Measurements from ENCODE around the gene SERPINA9.

Gene SERPINA9

DNA sequence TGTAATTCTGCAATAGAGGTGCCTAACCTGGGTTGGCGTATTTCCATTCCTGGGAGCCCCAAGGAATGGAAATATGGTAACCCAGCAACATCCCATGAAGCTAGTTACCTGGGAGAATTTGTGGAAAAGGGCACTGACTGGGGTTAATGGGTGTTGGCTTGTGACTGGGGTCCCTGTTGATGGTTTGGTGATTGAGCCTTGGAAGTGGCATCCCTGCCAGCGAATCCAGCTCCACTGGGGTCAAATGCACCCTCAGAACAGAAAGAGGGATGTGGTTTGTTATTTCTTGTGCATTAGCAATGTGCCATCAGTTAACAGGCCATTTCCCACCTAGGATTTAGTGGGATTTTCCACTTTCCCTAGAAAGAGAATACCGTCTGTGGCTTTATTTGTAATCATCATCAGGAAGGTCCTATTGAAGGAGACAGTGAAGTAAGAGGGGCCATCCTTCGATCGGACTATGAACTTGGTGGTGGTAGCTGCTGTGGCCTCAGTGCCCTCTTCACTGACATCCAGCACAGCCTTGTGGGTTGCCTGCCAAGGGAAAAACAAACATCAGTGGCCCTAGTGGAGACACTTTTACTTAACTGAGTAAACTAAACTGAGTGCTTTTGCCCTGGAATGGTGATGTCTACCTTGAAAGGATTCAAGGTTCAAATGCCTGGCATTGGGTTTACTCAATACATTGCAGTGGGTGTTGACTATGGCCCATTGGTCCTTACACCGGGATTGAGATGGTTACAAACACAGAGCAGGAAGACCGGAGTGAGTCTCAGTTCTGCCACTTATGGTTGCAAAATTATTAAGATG, 13.0 kb downstream of the SERPINA9 start:
- DNase-seq = no peak

DNA sequence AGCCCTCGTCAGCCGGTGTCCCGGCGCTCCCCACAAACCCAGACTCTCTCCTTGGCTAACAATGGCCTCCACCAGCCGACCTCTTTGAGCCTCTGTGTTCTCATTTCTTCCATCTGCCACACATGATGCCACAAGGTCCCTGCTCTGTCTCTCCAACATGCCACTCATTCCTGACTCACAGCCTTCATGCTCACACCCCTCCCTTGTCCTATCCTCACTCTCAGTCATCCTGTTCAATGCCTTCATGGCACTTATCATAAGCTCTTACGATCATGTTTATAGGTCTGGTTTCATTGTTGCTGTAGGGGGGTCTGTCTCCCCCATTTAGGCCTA, 13.8 kb downstream of the SERPINA9 start:
- no peak for DNase-seq

DNA sequence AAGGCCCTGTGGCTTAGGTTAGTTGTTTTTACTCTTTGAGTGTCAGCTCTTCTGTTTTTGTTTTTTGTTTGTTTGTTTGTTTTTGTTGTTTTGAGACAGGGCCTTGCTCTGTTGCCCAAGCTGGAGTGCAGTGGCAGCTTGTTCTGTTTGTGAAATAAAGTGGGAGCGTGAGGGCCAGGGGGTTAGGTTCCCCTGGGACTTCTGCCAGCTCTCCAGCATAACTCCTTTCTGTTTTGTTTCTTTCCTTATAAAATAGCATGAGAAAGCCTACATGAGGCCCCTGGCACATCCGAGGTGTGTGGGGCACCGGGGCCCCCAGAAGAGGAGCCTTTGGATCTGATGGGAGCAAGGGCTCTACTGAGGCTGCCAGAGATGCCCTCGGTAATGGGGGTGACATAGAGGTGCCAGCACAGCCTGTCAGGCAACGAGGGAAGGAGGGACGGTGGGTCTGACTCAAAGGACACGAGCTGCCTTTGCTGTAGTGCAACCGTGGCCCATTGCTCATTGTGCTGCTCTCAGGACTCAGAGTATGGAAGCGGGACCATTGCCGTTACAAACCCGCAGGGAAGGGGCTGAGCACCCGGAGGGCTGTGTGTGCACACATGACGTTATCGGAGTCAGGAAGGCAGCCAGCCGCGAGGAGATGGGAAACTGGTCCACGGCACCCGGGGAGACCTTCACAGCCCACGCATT, 14.3 kb downstream of the SERPINA9 start:
- DNase-seq = no peak

DNA sequence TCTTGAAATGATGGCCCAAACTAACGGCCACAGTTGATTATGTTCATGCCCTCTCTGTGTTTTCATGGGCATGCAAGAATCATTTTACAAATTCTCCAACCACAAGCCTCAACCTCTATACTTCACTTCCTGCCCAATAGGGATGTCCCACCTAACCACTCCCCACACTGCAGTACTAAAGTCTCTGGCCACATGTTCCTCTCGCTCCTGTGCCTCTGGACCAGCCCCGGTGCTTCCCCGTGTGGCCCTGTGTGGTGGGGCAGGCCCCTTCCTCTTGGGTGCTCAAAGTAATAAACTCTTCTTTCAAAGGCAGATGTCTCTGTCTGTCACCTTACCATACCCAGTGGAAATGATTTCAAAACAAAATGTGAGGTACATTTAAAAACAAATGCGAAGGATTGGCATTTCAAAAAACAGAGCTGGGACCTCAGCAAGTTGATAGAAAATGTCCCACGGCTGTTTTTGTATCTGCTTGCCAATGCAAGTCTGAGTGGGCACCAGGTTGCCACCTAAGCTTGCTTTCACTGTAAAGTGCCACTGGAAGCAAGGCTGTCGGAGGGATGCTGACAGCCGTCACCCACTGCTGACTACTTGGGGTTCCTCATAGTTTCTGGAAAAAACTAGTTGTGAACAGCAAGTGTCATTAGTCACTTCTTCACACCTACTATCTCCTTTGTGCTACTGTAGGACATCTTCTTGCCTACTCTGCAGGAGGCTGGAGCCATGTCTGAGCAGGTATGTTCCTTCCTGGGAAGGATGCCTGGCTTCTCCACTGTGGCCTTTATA, 15.2 kb downstream of the SERPINA9 start:
- no peak for DNase-seq

DNA sequence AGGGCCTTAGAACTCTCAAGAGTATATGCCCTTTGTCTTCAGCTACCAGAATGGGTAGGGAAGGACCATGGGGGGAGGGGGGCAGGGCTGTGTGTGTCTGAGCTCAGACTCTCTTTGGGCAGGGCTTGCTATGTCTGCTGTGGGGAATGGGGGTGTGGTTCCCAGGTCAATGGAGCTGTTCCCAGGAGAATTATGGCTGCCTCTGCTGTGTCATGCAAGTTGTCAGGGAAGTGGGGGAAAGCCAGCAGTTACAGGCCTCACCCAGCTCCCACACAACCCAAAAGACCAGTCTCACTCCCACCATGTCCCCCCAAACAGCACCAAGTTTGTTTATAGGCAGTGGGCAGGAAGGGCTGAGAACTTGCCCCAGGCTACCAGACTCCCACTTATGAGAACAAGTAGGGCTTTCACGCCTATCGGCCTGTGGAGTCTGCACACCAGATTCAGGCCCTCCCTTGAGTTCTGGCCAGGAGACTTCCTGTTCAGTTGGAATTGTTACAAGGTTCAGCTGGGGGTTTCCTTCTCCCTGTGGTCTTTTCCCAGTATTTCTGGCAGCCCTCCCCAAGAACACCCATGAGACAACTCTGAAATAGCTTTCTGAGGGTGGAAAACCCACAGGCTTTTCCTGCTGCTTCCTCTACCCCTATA, 17.3 kb downstream of the SERPINA9 start:
- no peak for DNase-seq

DNA sequence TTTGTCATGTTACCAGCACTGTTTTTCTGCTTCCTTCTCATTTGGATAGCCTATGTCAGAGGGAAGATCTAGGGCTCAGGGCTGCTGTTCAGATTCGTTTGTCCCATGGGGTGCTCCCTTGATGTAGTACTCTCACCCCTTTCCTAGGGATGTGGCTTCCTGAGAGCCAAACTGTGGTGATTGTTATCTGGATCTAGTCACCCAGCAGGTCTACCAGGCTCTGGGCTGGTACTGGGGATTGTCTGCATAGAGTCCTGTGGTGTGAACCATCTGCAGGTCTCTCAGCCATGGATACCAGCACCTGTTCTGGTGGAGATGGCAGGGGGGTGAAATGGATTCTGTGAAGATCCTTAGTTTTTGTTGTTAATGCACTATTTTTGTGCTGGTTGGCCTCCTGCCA, 17.9 kb downstream of the SERPINA9 start:
- DNase-seq = no peak

DNA sequence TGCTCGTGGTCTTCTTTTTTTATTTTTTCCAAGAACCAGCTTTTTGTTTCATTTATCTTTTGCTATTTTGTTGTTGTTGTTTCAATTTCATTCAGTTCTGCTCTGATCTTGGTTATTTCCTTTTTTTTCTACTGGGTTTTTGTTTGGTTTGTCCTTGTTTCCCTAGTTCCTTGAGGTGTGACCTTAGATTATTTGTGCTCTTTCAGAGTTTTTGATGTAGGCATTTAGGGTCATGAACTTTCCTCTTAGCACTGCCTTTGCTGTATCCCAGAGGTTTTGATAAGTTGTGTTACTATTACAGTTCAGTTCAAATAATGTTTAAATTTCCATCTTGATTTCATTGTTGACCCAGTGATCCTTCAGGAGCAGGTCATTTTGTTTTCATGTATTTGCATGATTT, 20.1 kb downstream of the SERPINA9 start:
- DNase-seq = no peak

DNA sequence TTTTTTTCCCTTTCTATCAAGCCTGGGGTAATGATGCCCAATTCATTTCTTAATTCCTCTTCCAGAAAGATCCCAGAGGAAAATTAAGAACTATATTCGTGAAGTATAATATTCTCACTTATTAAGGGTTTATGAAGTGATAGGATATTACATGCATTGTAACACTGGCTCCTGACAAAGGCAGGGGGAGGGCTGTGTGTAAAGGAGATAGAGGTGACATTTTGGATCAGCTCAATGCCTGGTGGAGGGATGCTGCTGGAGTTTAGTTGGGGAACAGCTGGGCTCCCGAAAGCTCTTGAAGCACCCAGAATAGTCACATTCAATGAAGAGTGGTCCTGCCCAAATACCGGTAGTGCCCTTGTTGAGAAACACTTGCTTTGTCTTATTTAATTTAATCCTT, 24.2 kb downstream of the SERPINA9 start:
- no peak for DNase-seq

DNA sequence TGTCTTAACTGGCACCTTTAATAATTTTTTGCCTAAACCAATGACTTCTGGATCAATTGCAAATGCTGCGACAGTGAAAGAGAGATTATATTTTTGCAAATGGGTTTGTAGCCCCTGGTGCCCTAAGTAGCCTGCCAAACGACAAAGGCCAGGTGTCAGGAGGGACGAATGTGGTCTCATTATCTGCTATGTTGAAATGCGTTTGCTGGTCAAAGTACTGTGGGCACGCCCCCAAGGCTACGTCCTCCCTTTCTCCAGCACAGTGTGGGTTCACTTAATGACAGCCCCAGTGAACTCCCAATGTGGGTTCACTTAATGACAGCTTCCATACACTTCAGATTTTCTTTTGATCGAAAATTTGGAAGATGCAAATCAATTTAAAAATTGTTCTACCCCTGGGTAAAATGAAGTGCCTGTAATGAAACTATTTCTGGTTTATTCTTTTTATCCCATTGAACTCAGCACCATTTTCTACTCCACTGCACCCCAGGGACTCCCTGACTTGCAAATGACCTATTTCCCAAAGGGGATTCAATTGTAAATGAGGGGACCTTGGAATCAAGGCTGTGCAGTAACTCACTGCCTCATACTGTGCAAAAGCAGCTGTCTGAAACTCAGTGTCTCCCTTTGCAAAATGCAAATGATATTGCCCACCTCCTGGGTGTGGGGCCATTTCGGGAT, 24.8 kb downstream of the SERPINA9 start:
- DNase-seq = no peak

DNA sequence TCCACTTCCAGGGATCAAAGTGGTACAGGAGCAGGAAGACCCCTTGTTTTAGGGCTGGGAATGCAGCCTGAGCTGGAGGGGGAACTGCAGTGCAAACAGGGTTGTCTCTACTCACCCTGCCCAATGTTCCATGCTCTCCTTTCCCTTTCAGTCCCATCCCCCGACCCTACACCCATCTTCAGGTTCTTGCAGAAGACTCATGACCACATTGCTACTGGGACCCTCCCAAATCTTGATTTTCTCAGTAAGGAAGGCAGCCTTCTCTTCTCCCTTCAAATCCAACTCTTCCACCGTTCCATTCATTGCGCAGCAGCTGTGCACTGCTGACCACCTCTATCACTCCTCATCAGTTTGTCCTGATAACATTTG, 25.3 kb downstream of the SERPINA9 start:
- no peak for DNase-seq

DNA sequence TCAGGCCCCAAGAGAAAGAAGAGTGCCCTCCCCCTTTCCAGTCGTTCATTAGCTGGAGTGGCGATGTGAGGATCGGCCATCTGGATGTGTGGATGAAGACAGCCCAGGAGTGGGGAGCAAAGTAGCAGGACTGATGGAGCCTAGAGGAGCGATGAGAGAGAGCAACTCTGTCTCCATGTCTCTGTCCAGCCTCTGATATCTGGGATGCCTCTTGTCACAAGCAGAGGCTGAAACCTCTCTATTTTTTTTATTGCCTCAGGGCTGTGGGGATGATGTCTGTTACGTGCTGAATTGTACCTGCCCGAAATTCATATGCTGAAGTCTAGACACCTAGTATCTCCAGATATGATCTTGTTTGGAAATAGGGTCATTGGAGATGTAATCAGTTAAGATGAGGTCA, 26.1 kb downstream of the SERPINA9 start:
- no peak for DNase-seq

DNA sequence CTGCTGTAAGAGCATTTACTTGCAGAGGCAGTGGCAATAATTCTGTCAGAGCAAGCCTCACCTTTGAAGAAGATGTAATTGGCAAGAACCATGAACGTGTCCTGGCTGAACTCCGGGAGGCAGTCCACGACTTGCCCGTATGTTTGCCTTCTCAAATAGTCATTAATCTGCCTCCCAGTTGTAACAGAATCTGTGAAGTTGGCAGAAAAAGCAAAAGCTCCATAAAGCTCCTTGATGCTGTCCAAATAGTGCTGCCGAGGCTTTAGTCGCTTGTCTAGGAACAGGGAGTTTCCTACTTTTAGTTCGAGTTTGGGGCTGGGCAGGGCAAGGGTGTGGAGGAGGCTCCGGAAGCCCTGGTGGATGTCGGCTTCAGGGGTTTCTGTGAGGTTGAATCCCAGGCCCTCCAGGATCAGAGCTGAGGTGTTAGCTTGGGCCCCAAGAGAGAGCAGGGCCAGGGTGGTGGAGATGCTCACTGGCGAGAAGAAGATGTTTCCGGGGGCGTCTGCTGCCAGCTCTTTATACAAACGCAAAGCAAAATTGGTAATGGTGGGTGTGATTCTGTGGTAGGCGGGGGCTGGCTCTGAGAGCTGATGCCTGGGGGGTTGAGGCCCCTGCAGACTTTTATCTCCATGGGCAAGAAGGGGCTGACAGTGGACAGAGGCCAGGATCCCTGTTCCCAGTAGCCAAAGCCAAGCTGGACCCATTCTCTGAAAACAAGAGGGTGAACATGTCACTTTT, 27.8 kb downstream of the SERPINA9 start:
- no peak for DNase-seq

DNA sequence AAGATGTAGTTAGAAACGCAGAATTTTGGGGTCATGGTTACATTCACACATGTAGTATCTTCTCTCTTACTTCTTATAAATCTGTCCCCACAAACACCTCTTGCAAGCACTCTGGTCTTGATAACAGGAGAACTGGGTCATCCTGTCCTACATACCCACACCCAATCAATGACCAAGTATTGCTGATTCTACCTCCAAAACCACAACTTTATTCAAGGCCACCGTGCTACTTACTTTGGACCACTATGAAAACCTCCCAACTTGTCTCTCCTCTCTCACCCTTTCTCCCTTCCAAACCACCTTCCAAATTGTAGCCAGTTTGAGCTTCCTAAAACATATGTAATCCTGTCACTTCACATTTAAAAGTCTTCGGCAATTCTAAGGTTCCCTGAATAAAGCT, 28.8 kb downstream of the SERPINA9 start:
- DNase-seq = no peak

DNA sequence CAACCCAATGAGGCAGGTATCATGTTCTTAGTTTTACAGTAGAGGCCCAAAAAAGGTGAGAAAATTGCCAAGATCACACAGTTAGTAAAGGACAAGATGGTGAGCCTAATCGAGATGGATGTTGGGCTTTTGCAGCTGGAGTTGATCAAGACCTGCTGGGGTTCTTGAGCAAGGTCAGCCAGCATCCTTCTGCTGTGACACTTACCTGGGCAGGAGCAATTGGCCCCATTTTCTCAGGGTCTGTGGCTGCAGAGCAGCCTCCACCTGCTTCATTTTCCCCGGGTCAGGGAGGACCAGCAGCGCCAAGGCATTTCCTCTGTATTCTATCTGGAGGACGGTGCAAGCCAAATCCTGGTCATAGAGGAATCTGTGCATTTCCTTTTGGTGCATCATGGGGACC, 29.9 kb downstream of the SERPINA9 start:
- no peak for DNase-seq

DNA sequence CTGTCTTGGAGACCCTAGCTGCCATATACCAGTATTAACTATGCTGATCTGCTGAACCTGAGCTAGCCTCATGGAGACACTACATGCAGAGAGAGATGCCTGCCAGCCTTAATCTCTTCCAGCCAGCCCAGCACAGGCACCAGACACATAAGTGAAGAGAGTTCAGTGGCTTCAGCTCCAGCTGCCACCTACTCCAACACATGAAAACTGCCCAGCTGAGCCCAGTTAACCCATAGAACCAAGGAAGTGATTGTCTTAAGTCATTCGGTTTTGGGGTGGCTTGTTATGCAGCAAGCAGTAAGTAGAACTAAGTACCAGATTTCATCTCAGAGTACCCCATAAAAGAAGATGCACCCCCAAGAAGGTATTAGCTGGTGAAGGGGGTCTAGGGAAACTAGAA, 31.0 kb downstream of the SERPINA9 start:
- DNase-seq = no peak

DNA sequence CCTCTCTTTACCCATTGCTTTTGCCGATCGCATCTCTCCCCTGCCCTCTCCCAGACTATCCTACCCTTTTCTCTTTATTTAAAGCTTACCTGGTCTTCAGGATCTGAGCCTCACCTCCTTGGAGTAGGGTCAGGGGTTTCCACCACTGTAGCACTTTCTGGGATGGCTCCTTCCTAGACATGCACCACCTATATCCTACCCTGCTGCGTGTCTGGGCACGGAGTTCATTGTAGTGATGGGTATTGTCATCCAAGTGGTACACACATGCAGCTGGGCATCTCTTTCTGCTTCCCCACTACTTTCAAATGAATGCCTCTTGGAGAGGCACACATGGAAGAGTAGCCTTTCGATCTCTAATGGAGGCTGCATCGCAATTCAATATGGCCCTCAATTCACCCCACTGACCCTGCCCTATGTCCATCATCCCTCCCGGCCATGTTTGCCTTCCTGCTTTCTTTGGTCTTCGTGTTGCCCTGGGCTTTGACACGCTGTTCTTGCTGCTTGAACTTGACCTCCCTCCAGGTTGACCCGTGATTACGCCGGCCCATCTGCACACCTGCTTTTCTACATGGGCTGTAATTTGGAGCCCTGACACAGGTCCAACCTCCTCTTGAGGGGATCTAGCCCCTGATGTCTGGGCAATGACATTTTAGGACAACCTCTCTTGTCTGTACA, 34.3 kb downstream of the SERPINA9 start:
- DNase-seq = no peak

DNA sequence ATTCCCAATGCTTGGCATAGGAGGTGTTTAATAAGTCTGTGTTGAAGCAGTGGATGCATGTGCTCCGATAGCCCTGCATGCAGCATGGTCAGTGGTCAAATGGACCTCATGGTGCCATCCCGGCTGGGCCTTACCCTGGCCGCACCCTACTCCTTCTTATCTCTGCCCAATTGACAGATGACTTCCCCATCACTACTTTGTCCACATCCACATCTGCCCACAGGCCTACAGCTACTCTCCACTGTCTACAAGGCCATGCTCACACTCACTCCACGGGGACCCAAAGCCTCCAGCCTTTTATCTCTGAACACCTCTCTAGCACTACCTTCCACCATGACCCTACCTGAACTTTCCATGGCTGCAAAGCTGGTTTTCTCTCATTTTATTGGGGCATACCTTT, 34.9 kb downstream of the SERPINA9 start:
- DNase-seq = no peak

DNA sequence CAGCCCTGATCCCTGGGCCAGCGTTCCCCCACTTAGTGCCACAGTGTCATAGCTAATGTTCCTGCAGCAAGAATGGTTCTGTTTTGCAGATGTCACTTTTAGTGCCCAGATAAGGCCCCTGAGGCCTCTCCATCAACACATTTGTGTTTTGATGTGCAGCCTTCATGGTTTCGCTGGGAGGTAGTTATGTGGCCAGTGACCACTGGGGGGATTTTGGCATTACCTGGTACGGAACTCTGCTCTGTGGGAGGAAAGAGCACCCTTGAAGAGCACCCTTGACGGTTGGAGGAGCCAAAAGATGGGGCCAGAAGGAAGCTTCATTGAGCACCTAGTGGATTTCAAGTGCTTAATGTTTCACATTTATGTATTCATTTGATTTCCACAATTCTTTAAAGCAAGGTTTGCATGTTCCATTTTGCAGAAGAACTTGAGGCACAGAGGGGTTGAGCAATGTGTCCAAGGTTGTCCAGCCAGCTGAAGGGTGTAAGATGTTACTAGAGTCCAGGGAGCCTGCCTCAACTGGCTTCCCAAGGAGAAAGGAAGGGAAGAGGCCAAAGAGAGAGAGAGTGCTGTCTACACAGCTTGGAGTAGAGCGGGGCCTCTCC, 36.4 kb downstream of the SERPINA9 start:
- DNase-seq = no peak

DNA sequence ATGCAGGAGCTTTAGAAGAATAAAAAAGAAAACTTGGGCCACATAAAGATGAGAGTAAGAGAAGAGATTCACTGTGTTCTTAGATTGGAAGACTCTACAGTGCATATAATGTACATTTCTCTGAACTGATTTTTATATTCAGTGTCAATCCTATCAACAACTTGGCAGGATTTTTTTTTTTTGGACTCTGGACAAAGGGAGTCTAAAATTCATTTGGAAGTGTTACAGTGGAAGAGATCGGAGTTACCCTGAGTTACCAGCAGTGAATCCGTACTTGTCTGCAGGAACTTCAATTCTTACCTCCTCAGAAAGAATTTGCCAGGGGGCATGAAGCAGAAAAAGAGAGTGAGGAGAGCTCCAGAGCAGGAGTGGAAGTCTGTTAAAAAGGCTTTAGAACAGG, 47.4 kb downstream of the SERPINA9 start:
- no peak for DNase-seq

DNA sequence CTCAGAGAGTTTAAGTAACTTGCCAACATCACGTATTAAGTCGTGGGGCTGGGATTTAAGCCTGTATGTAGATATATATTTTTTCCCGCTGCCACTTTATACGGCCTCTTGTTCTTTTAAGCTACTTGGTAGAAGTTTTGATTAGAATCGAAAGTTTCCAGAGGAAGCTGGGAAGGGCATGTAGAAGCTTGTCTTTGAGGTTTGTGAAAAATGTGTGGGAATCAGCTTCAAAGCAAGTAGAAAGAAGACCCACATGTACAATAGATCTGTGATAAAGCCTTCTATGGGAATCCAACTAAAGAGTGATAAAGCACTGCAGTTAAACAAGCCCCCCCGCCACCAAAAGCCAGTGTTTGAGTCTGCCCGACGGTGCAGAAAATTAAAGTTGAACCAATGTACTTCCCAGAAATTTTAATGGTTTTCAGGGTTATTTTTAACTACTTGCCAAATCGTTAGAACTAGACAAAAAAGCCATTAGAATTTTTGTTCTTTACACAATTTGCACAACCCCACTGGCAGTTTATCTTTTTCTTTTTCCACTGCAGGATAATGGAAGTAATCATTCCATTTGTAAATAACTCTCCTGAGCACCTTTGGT, 48.9 kb downstream of the SERPINA9 start:
- no peak for DNase-seq
